Naive thymus-derived CD8-positive, alpha-beta T cell (primary cell): ENCODE results near the gene IRF2. TPM values are rescaled to one million over a fixed set of nuclear protein-coding genes. Genes with fewer than 3 reads are reported as not detected.

Source experiments
- ATAC-seq, 2 donors: fragments of 150-1000 bp; cut with Tn5 transposase in 1 of 2; sonication (Bioruptor Pico), chemical (Tn5 transposase) in 1 of 2; 1 replicate in 1 of 2; 2 replicates in 1 of 2; pipeline ENCODE4 v1.10.0; 2021; ENCODE audit warnings: mild to moderate bottlenecking in 2 of 2, moderate library complexity in 2 of 2
- POLR2A ChIA-PET: fragments of 350-600 bp; sonication (Branson Sonifier 250); formaldehyde crosslinking; loops from one replicate; lab custom pipeline; 2021; ENCODE audit warnings: antibody characterized with exemption; lab: Charles Lee
- DNase-seq, 10 donors: peaks; one replicate each; pipeline versions ENCODE4 v3.0.0 to v3.0.0-alpha.2; 2020 to 2022
- H3K27ac Mint-ChIP-seq, 10 donors: one replicate each; pipeline ENCODE4 v1.8.0; 2020 to 2022; ENCODE audit warnings: mild to moderate bottlenecking in 10 of 10, mixed read lengths in 10 of 10, moderate library complexity in 4 of 10, inconsistent platforms in 1 of 10
- H3K27me3 Mint-ChIP-seq, 5 donors: one replicate each; pipeline ENCODE4 v1.8.0; 2021 to 2022; ENCODE audit warnings: mixed read lengths in 5 of 5
- H3K36me3 Mint-ChIP-seq, 3 donors: one replicate each; pipeline ENCODE4 v1.8.0; 2020 to 2022; ENCODE audit warnings: mixed read lengths in 3 of 3, mild to moderate bottlenecking in 2 of 3, inconsistent platforms in 1 of 3
- H3K4me1 Mint-ChIP-seq, 4 donors: one replicate each; pipeline ENCODE4 v1.8.0; 2021 to 2022; ENCODE audit warnings: mixed read lengths in 4 of 4
- H3K4me3 Mint-ChIP-seq, 10 donors: one replicate each; pipeline ENCODE4 v1.8.0; 2020 to 2022; ENCODE audit warnings: mild to moderate bottlenecking in 10 of 10, mixed read lengths in 10 of 10, moderate library complexity in 6 of 10, inconsistent platforms in 1 of 10
- H3K9me3 Mint-ChIP-seq, 9 donors: one replicate each; pipeline ENCODE4 v1.8.0; 2020 to 2022; ENCODE audit warnings: mixed read lengths in 9 of 9, mild to moderate bottlenecking in 3 of 9, inconsistent platforms in 1 of 9, moderate library complexity in 1 of 9
- polyA plus RNA-seq, 3 donors: library from polyadenylated mRNA; unstranded; fragments of 300-500 nt; fragmentation: Illumina TruSeq; gene quantifications; one replicate each; pipeline ENCODE4 v1.2.3, GENCODE V29; 2021
- total RNA-seq, 8 experiments: library from RNA in 2 of 8; stranded (reverse) in 2 of 8; gene quantifications; one replicate each; pipeline ENCODE4 v1.2.3 and lab custom pipeline; 2021 to 2026

The IRF2 gene
- total and polyA plus RNA-seq, 5 experiments from 2014 or later: 62.6 to 80.7 (median 77.1) TPM

GRCh38 chr4:184460499-184461285 is 13.7 kb downstream of the IRF2 start:
- Mint-ChIP-seq H3K4me3 (peak overlapping the region in 8 of 10 donors; percentile 22 to 72 (median 48)), H3K4me1 (peaks cover 49 to 96% (median 91%) of the 10 kb centered on the region in 4 donors), H3K36me3 (peaks cover 0 to 29% (median under 1%) of the 10 kb centered on the region in 3 donors), H3K27ac (peak overlapping the region in 8 of 10 donors; percentile 20 to 84 (median 66)), H3K9me3 (no peaks in the 10 kb centered on the region), H3K27me3 (no peaks in the 10 kb centered on the region)
- DNase-seq (no peak), ATAC-seq (peak; percentile 52 to 55)
- POLR2A ChIA-PET: interaction anchor here (0.7 kb wide), 1 partner anchor 362 kb away, joined by 3 read pairs; no protein-coding TSS in a partner anchor

GRCh38 chr4:184459413-184459812 is 14.9 kb downstream of the IRF2 start:
- ATAC-seq (peak in 1 of 2 donors; percentile 56), DNase-seq (no peak)
- peaks cover 46 to 93% (median 91%) of the 10 kb centered on the region in 4 donors for H3K4me1 Mint-ChIP-seq
- POLR2A ChIA-PET: interaction anchor here (1.0 kb wide), 1 partner anchor 15 kb away, joined by 4 read pairs; the partner anchor contains the start of gene IRF2
- H3K27ac Mint-ChIP-seq: peak overlapping the region; percentile 5 to 87 (median 64)
- peaks cover 0 to 26% (median 0%) of the 10 kb centered on the region in 3 donors for H3K36me3 Mint-ChIP-seq
- no peaks in the 10 kb centered on the region for H3K9me3 Mint-ChIP-seq
- peak overlapping the region in 4 of 10 donors; percentile 16 to 62 (median 46) for H3K4me3 Mint-ChIP-seq
- no peaks in the 10 kb centered on the region for H3K27me3 Mint-ChIP-seq

- no peak for ATAC-seq
These were observed 16.7 kb downstream of the IRF2 start for GRCh38 chr4:184457535-184458249.

GRCh38 chr4:184456337-184456736 is 18.0 kb downstream of the IRF2 start:
- POLR2A ChIA-PET: no interaction called here
- no peak for DNase-seq
- no peak for ATAC-seq
- Mint-ChIP-seq H3K36me3 (peaks cover 0 to 31% (median 0%) of the 10 kb centered on the region in 3 donors), H3K27ac (peak overlapping the region in 9 of 10 donors; percentile 7 to 96 (median 62)), H3K4me1 (peaks cover 42 to 97% (median 93%) of the 10 kb centered on the region in 4 donors), H3K4me3 (peak overlapping the region in 1 of 10 donors; percentile 44), H3K27me3 (no peaks in the 10 kb centered on the region), H3K9me3 (no peaks in the 10 kb centered on the region)

More at GRCh38 chr4:184457535-184458249, 16.7 kb downstream of the IRF2 start:
- no peak for DNase-seq
- H3K4me3 Mint-ChIP-seq: peak overlapping the region in 6 of 10 donors; percentile 10 to 49 (median 14)
- POLR2A ChIA-PET: interaction anchor here (0.7 kb wide), 1 partner anchor 12 kb away, joined by 3 read pairs; no protein-coding TSS in a partner anchor
- peak overlapping the region; percentile 50 to 89 (median 78) for H3K27ac Mint-ChIP-seq
- H3K27me3 Mint-ChIP-seq: no peaks in the 10 kb centered on the region
- peaks cover 45 to 97% (median 91%) of the 10 kb centered on the region in 4 donors for H3K4me1 Mint-ChIP-seq
- H3K9me3 Mint-ChIP-seq: no peaks in the 10 kb centered on the region
- H3K36me3 Mint-ChIP-seq: peaks cover 0 to 26% (median 0%) of the 10 kb centered on the region in 3 donors

GRCh38 chr4:184455299-184455698 is 19.1 kb downstream of the IRF2 start:
- POLR2A ChIA-PET: no interaction called here
- H3K36me3 Mint-ChIP-seq: peaks cover 0 to 33% (median 0%) of the 10 kb centered on the region in 3 donors
- no peaks in the 10 kb centered on the region for H3K27me3 Mint-ChIP-seq
- H3K4me3 Mint-ChIP-seq: peak overlapping the region in 1 of 10 donors; percentile 52
- H3K27ac Mint-ChIP-seq: peak overlapping the region; percentile 48 to 96 (median 86)
- H3K4me1 Mint-ChIP-seq: peaks cover 45 to 95% (median 90%) of the 10 kb centered on the region in 4 donors
- no peaks in the 10 kb centered on the region for H3K9me3 Mint-ChIP-seq
- ATAC-seq: no peak
- no peak for DNase-seq

- POLR2A ChIA-PET: interaction anchor here (0.7 to 1.6 kb wide), 4 partner anchors 8 to 753 kb away, joined by 3 to 10 read pairs (median 4); partner anchors contain the start of gene IRF2
- peaks cover 48 to 94% (median 89%) of the 10 kb centered on the region in 4 donors for H3K4me1 Mint-ChIP-seq
- ATAC-seq (peak; percentile 96 to 99), DNase-seq (peak in 8 of 10 donors; percentile 33 to 76 (median 48))
- H3K9me3 Mint-ChIP-seq: no peaks in the 10 kb centered on the region
- H3K4me3 Mint-ChIP-seq: peak overlapping the region; percentile 13 to 82 (median 68)
- no peaks in the 10 kb centered on the region for H3K27me3 Mint-ChIP-seq
- peaks cover 0 to 37% (median 4%) of the 10 kb centered on the region in 3 donors for H3K36me3 Mint-ChIP-seq
- H3K27ac Mint-ChIP-seq: peak overlapping the region; percentile 82 to 98 (median 92)
These were observed 20.8 kb downstream of the IRF2 start for GRCh38 chr4:184453365-184454160.

GRCh38 chr4:184452740-184453139 is 21.6 kb downstream of the IRF2 start:
- H3K36me3 Mint-ChIP-seq: peaks cover 0 to 36% (median 4%) of the 10 kb centered on the region in 3 donors
- H3K4me3 Mint-ChIP-seq: peak overlapping the region in 1 of 10 donors; percentile 25
- H3K27me3 Mint-ChIP-seq: no peaks in the 10 kb centered on the region
- POLR2A ChIA-PET: interaction anchor here (0.7 to 1.6 kb wide), 3 partner anchors 8 to 22 kb away, joined by 3 to 10 read pairs (median 4); partner anchors contain the start of gene IRF2
- H3K27ac Mint-ChIP-seq: peak overlapping the region in 2 of 10 donors; percentile 53 to 91
- DNase-seq: no peak
- H3K4me1 Mint-ChIP-seq: peaks cover 46 to 94% (median 89%) of the 10 kb centered on the region in 4 donors
- ATAC-seq: no peak
- no peaks in the 10 kb centered on the region for H3K9me3 Mint-ChIP-seq

GRCh38 chr4:184451726-184452125 is 22.6 kb downstream of the IRF2 start:
- POLR2A ChIA-PET: no interaction called here
- Mint-ChIP-seq H3K4me1 (peaks cover 42 to 94% (median 89%) of the 10 kb centered on the region in 4 donors), H3K27me3 (no peaks in the 10 kb centered on the region), H3K9me3 (no peaks in the 10 kb centered on the region), H3K36me3 (peaks cover 0 to 32% (median 4%) of the 10 kb centered on the region in 3 donors), H3K4me3 (peak overlapping the region in 1 of 10 donors; percentile 57), H3K27ac (peak overlapping the region in 9 of 10 donors; percentile 6 to 79 (median 53))
- no peak for ATAC-seq
- DNase-seq: no peak

- H3K27ac Mint-ChIP-seq: peak overlapping the region in 7 of 10 donors; percentile 12 to 79 (median 50)
- DNase-seq (no peak), ATAC-seq (no peak)
- POLR2A ChIA-PET: no interaction called here
- no peaks in the 10 kb centered on the region for H3K27me3 Mint-ChIP-seq
- H3K36me3 Mint-ChIP-seq: peaks cover 0 to 36% (median 4%) of the 10 kb centered on the region in 3 donors
- H3K9me3 Mint-ChIP-seq: no peaks in the 10 kb centered on the region
- H3K4me3 Mint-ChIP-seq: peak overlapping the region in 1 of 10 donors; percentile 23
- H3K4me1 Mint-ChIP-seq: peaks cover 45 to 93% (median 90%) of the 10 kb centered on the region in 4 donors
These were observed 23.4 kb downstream of the IRF2 start for GRCh38 chr4:184450743-184451535.

- peaks cover 0 to 38% (median 7%) of the 10 kb centered on the region in 3 donors for H3K36me3 Mint-ChIP-seq
- POLR2A ChIA-PET: no interaction called here
- peaks cover 50 to 95% (median 89%) of the 10 kb centered on the region in 4 donors for H3K4me1 Mint-ChIP-seq
- no peaks in the 10 kb centered on the region for H3K27me3 Mint-ChIP-seq
- H3K4me3 Mint-ChIP-seq: peak overlapping the region in 7 of 10 donors; percentile 5 to 73 (median 21)
- ATAC-seq (no peak), DNase-seq (no peak)
- peak overlapping the region in 6 of 10 donors; percentile 2 to 95 (median 86) for H3K27ac Mint-ChIP-seq
- no peaks in the 10 kb centered on the region for H3K9me3 Mint-ChIP-seq
These were observed 24.3 kb downstream of the IRF2 start for GRCh38 chr4:184450045-184450444.

GRCh38 chr4:184448821-184449220 is 25.5 kb downstream of the IRF2 start:
- H3K4me3 Mint-ChIP-seq: peak overlapping the region; percentile 63 to 85 (median 76)
- peaks cover 54 to 95% (median 89%) of the 10 kb centered on the region in 4 donors for H3K4me1 Mint-ChIP-seq
- no peaks in the 10 kb centered on the region for H3K9me3 Mint-ChIP-seq
- H3K36me3 Mint-ChIP-seq: peaks cover 0 to 38% (median 7%) of the 10 kb centered on the region in 3 donors
- POLR2A ChIA-PET: no interaction called here
- no peaks in the 10 kb centered on the region for H3K27me3 Mint-ChIP-seq
- H3K27ac Mint-ChIP-seq: peak overlapping the region; percentile 76 to 95 (median 89)
- ATAC-seq (no peak), DNase-seq (peak in 1 of 10 donors; percentile 5)
